Skeletal muscle tissue (tissue), 4 donors: ENCODE measurements around the gene LRFN3. TPM values are rescaled to one million over a fixed set of nuclear protein-coding genes. Genes with fewer than 3 reads are reported as not detected.
"Not testable (repeated sequence)": the region's sequence is repeated elsewhere in the genome, so short reads cannot be mapped to it uniquely, and the experiment has no call there.

ENCODE experiments used
- H3K27ac ChIP-seq: one replicate; pipeline ENCODE4 v1.7.0; 2013; ENCODE audit warnings: mild to moderate bottlenecking, low read depth, low read length, inconsistent platforms
- H3K27me3 ChIP-seq, 3 donors: one replicate each; pipeline ENCODE4 v1.7.0; 2013; ENCODE audit warnings: low read length in 3 of 3; ENCODE audit not compliant: control insufficient read depth in 3 of 3, insufficient read depth in 3 of 3
- H3K36me3 ChIP-seq, 3 donors: one replicate each; pipeline ENCODE4 v1.7.0; 2013; ENCODE audit warnings: low read length in 3 of 3; ENCODE audit not compliant: control insufficient read depth in 3 of 3, insufficient read depth in 3 of 3
- H3K4me1 ChIP-seq, 3 donors: one replicate each; pipeline ENCODE4 v1.7.0; 2013; ENCODE audit warnings: low read length in 3 of 3, mild to moderate bottlenecking in 3 of 3; ENCODE audit not compliant: control insufficient read depth in 3 of 3, insufficient read depth in 3 of 3
- H3K4me3 ChIP-seq, 3 donors: one replicate each; pipeline ENCODE4 v1.7.0; 2013; ENCODE audit warnings: low read length in 3 of 3
- H3K9ac ChIP-seq, 3 donors: one replicate each; pipeline ENCODE4 v1.7.0; 2013; ENCODE audit warnings: low read length in 3 of 3, mild to moderate bottlenecking in 3 of 3, moderate library complexity in 2 of 3, low read depth in 1 of 3
- H3K9me3 ChIP-seq, 3 donors: one replicate each; pipeline ENCODE4 v1.7.0; 2013; ENCODE audit warnings: low read length in 3 of 3; ENCODE audit not compliant: control insufficient read depth in 3 of 3
- total RNA-seq: library from RNA; depleted of rRNA; stranded (reverse); fragments of >200 nt; gene quantifications from one replicate; pipeline ENCODE4 v1.2.3, GENCODE V29; 2014
- donor health status: Osteomylitis.

Gene LRFN3
- total RNA-seq: 0.52 TPM

- Histone ChIP-seq H3K9ac (peak within 1 kb of the TSS; percentile 81 to 85 (median 84)), H3K27ac (peak within 1 kb of the TSS; percentile 68), H3K4me3 (peak within 1 kb of the TSS; percentile 77 to 91 (median 80)), H3K36me3 (peaks cover 0 to 10% (median 0%) of the 10 kb centered on the region in 3 donors), H3K9me3 (no peaks in the 10 kb centered on the region), H3K4me1 (peaks cover 31 to 48% (median 36%) of the 10 kb centered on the region in 3 donors), H3K27me3 (no peaks in the 10 kb centered on the region)
Observed at GRCh38 chr19:35935911-35936737, at the start of gene LRFN3. LRFN3 (plus strand) TSS chr19:35936374; CDS start chr19:35939426, 3,052 bp downstream.

GRCh38 chr19:35887197-35887596, 49.0 kb upstream of the LRFN3 start:
- no peak overlapping the region for H3K9ac ChIP-seq
- no peaks in the 10 kb centered on the region for H3K9me3 ChIP-seq
- H3K36me3 ChIP-seq: peaks cover 4 to 10% (median 10%) of the 10 kb centered on the region in 3 donors
- H3K4me3 ChIP-seq: no peak overlapping the region
- H3K4me1 ChIP-seq: no peaks in the 10 kb centered on the region
- H3K27me3 ChIP-seq: no peaks in the 10 kb centered on the region
- no peak overlapping the region for H3K27ac ChIP-seq

GRCh38 chr19:35888398-35888797, 47.8 kb upstream of the LRFN3 start:
- Histone ChIP-seq H3K9ac (no peak overlapping the region), H3K4me1 (no peaks in the 10 kb centered on the region), H3K9me3 (no peaks in the 10 kb centered on the region), H3K27ac (no peak overlapping the region), H3K4me3 (no peak overlapping the region), H3K36me3 (peaks cover 4 to 12% (median 10%) of the 10 kb centered on the region in 3 donors), H3K27me3 (no peaks in the 10 kb centered on the region)

DNA sequence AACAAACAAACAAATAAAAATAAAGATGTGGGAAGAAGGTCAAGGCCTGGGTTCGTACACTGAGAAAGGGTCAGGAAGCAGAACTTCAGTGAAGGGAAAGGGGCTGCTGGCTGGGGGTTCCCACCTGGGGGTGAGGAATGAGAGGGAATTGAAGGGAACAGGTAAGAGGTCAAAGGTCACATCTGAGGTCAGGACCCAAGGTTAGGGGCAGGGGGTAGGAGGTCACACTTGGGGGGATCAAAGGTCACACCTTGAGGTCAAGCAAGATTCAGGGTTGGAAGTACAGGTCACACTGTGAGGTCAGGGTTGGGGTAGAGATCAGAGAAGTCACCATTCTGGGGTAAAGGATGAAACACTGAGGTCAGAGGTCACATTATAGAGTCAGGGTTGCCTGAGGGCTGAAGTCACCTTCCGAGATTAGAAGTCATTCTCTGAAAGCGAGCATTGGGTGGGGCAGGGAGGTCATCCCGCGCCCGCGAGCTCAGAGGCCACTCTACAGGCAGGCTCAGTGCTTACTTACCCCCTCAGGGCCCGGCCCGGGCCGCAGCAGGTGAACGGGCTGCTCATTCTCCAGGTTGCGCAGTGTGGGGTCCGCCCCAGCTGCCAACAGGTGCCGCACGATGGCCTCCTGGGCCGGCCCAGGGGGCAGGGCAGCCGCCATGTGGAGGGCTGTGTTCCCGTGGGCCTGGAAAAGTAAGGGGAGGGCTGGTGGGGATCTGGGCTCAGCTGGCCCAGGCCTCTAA, 46.6 kb upstream of the LRFN3 start:
- H3K9ac ChIP-seq: no peak overlapping the region
- peaks cover 4 to 12% (median 10%) of the 10 kb centered on the region in 3 donors for H3K36me3 ChIP-seq
- H3K27me3 ChIP-seq: no peaks in the 10 kb centered on the region
- H3K9me3 ChIP-seq: no peaks in the 10 kb centered on the region
- H3K4me3 ChIP-seq: no peak overlapping the region
- no peak overlapping the region for H3K27ac ChIP-seq
- H3K4me1 ChIP-seq: no peaks in the 10 kb centered on the region

GRCh38 chr19:35890113-35890650, 46.0 kb upstream of the LRFN3 start:
- Histone ChIP-seq H3K36me3 (peaks cover 4 to 15% (median 10%) of the 10 kb centered on the region in 3 donors), H3K9me3 (no peaks in the 10 kb centered on the region), H3K4me1 (no peaks in the 10 kb centered on the region)

DNA sequence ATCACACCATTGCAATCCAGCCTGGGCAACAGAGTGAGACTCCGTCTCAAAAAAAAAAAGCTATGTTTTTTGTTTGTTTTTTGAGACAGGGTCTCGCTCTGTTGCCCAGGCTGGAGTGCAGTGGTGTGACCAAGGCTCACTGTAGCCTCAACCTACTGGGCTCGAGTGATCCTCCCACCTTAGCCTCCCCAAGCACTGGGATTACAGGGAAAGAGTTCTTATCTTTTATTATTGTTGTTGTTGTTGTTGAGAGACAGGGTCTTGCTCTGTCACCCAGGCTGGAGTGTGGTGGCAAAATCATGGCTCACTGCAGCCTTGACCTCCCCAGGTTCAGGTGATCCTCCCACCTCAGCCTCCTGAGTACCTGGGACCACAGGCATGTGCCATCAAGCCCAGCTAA, 44.4 kb upstream of the LRFN3 start:
- H3K9me3 ChIP-seq, H3K4me3 ChIP-seq, H3K27ac ChIP-seq, H3K27me3 ChIP-seq, H3K4me1 ChIP-seq, H3K9ac ChIP-seq: not testable (repeated sequence)
- H3K36me3 ChIP-seq: peaks cover 4 to 24% (median 14%) of the 10 kb centered on the region in 3 donors

More at GRCh38 chr19:35890113-35890650, 46.0 kb upstream of the LRFN3 start:
- Histone ChIP-seq H3K9ac (no peak overlapping the region), H3K27me3 (no peaks in the 10 kb centered on the region), H3K4me3 (no peak overlapping the region), H3K27ac (no peak overlapping the region)

- peaks cover 6 to 11% (median 11%) of the 10 kb centered on the region in 3 donors for H3K4me1 ChIP-seq
- no peaks in the 10 kb centered on the region for H3K9me3 ChIP-seq
- H3K4me3 ChIP-seq: no peak overlapping the region
- peaks cover 4 to 14% (median 8%) of the 10 kb centered on the region in 3 donors for H3K36me3 ChIP-seq
- H3K9ac ChIP-seq: no peak overlapping the region
- H3K27me3 ChIP-seq: peaks cover 0 to 9% (median 3%) of the 10 kb centered on the region in 3 donors
- H3K27ac ChIP-seq: no peak overlapping the region
Observed at GRCh38 chr19:35894342-35894741, 41.8 kb upstream of the LRFN3 start.

DNA sequence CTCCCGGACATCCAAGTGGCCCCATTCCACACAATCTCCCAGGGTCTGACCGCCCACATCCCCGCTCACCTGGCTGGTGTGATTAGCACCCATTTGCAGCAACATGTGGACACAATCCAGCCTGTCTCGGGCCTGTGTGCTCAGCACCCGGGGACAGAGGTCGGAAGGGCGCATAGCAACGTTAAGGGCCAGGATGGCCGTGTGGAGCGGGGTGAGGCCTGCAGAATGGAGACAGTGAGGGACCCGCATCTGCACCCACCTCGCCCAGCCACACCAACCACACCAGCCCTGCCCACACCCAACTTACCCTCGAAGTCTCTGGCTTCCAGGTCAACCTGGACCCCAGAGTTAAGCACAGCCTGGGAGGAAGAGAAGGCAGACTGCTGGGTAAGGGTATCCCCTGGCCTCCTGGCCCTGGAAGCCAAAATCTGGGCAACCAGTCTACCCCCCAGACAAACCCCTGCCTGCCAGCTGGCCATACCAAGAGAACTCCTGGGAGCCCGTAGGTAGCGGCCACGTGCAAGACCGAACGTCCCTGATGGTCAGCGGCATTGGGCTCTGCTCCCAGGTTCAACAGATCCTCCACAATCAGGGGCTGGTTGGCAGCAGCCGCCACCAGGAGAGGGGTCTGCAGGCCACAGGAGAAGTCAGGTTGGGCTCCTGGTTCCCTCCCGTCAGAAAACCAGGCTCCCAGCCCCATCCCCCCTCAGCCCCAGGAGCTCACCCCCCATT, 40.1 kb upstream of the LRFN3 start:
- H3K9ac ChIP-seq: no peak overlapping the region
- H3K4me3 ChIP-seq: no peak overlapping the region
- H3K27me3 ChIP-seq: peaks cover 0 to 9% (median 3%) of the 10 kb centered on the region in 3 donors
- H3K9me3 ChIP-seq: no peaks in the 10 kb centered on the region
- H3K4me1 ChIP-seq: peaks cover 6 to 17% (median 15%) of the 10 kb centered on the region in 3 donors
- peaks cover 0 to 14% (median 3%) of the 10 kb centered on the region in 3 donors for H3K36me3 ChIP-seq
- no peak overlapping the region for H3K27ac ChIP-seq

DNA sequence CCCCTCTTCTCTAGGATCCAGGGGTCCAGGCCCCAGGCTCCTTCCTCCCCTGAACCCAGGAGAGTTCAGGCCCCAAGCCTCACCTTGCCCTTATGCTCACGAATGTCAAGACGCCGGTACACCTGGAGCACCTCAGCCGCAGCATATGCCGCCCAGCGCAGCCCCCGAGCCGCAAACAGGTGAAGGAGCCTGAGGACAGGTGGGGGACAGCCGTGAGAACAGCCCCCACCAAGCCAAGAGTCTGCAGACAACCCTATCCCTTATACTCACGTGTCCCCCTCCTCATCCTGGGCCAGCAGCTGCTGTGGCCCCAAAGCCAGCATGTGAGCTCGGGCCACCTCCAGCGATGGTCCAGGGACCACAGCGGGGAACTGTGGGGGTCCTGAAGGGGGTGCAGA, 39.5 kb upstream of the LRFN3 start:
- Histone ChIP-seq H3K27ac (no peak overlapping the region), H3K36me3 (peaks cover 0 to 14% (median 3%) of the 10 kb centered on the region in 3 donors), H3K9me3 (no peaks in the 10 kb centered on the region), H3K9ac (no peak overlapping the region), H3K27me3 (peaks cover 0 to 9% (median 3%) of the 10 kb centered on the region in 3 donors), H3K4me1 (peaks cover 6 to 17% (median 15%) of the 10 kb centered on the region in 3 donors), H3K4me3 (no peak overlapping the region)
